ENCODE measurements around the gene R3HDM4. TPM values are rescaled to one million over a fixed set of nuclear protein-coding genes. Genes with fewer than 3 reads are reported as not detected.
"Not testable (repeated sequence)": the region's sequence is repeated elsewhere in the genome, so short reads cannot be mapped to it uniquely, and the experiment has no call there.

R3HDM4 gene
- total RNA-seq, 8 experiments from 2014 or later = 25.7 to 35.6 (median 30.1) TPM

GRCh38 chr19:899336-900042 lies 13.5 kb downstream of the R3HDM4 start:
- peaks cover 22 to 32% of the 10 kb centered on the region in 2 donors for H3K4me1 ChIP-seq (replicated peaks in 1 of 2)
- peak overlapping the region in 1 of 2 donors; percentile 17 for H3K27ac ChIP-seq
- in situ Hi-C loops (cut with MboI; ENCODE audit: low pct_unique_long_range_greater_than_20kb in 2 of 9, low sequenced_read_pairs in 9 of 9, unreplicated experiment in 9 of 9) = loop anchor here in 1 of 9 experiments (25.0 kb wide), 2 partner anchors 137 to 237 kb away; partner anchors contain the start of genes MISP and RNF126
- no peak for ATAC-seq (replicated peaks in 6 of 8)
- no peak overlapping the region for H3K4me3 ChIP-seq
- 62 to 100% (median 68%) methylated on average over 1 to 7 of the region's 32 CpGs; no CpG with 5 or more reads in 6 of the 10 experiments for WGBS, 10 experiments

- in situ Hi-C loops (cut with MboI; ENCODE audit: low pct_unique_long_range_greater_than_20kb in 2 of 9, low sequenced_read_pairs in 9 of 9, unreplicated experiment in 9 of 9) = no loop called here
- Histone ChIP-seq H3K4me1 (replicated peaks in 1 of 2) (peaks cover 22 to 32% of the 10 kb centered on the region in 2 donors), H3K27ac (peak overlapping the region in 1 of 2 donors; percentile 17), H3K4me3 (no peak overlapping the region)
- peak in 5 of 8 experiments; percentile 58 to 73 (median 66) for ATAC-seq (replicated peaks in 6 of 8)
- 12% methylated on average over 10 of the region's 20 CpGs; no CpG with 5 or more reads in 9 of the 10 experiments for WGBS, 10 experiments
Measured at GRCh38 chr19:898663-899062, 14.4 kb downstream of the R3HDM4 start.

GRCh38 chr19:897442-898039 lies 15.5 kb downstream of the R3HDM4 start:
- no peak overlapping the region for H3K27ac ChIP-seq
- in situ Hi-C loops (cut with MboI; ENCODE audit: low pct_unique_long_range_greater_than_20kb in 2 of 9, low sequenced_read_pairs in 9 of 9, unreplicated experiment in 9 of 9) = no loop called here
- ATAC-seq (replicated peaks in 6 of 8) = no peak
- peaks cover 12 to 21% of the 10 kb centered on the region in 2 donors for H3K4me1 ChIP-seq (replicated peaks in 1 of 2)
- no peak overlapping the region for H3K4me3 ChIP-seq
- 80 to 83% (median 82%) methylated on average over 1 to 2 of the region's 26 CpGs; no CpG with 5 or more reads in 7 of the 10 experiments for WGBS, 10 experiments

GRCh38 chr19:896999-897398 lies 16.0 kb downstream of the R3HDM4 start:
- in situ Hi-C loops (cut with MboI; ENCODE audit: low pct_unique_long_range_greater_than_20kb in 2 of 9, low sequenced_read_pairs in 9 of 9, unreplicated experiment in 9 of 9) = no loop called here
- ATAC-seq (replicated peaks in 6 of 8) = no peak
- WGBS, 10 experiments = 80 to 100% (median 96%) methylated on average over 1 to 7 of the region's 11 CpGs; no CpG with 5 or more reads in 3 of the 10 experiments
- H3K27ac ChIP-seq = no peak overlapping the region
- H3K4me3 ChIP-seq = no peak overlapping the region
- H3K4me1 ChIP-seq (replicated peaks in 1 of 2) = peaks cover 11 to 19% of the 10 kb centered on the region in 2 donors

GRCh38 chr19:896434-896833 lies 16.6 kb downstream of the R3HDM4 start:
- ATAC-seq (replicated peaks in 6 of 8) = no peak
- Histone ChIP-seq H3K4me3 (no peak overlapping the region), H3K27ac (no peak overlapping the region), H3K4me1 (replicated peaks in 1 of 2) (peaks cover 11 to 19% of the 10 kb centered on the region in 2 donors)
- WGBS, 10 experiments = 93 to 100% (median 100%) methylated on average over 2 to 5 of the region's 10 CpGs; no CpG with 5 or more reads in 6 of the 10 experiments
- in situ Hi-C loops (cut with MboI; ENCODE audit: low pct_unique_long_range_greater_than_20kb in 2 of 9, low sequenced_read_pairs in 9 of 9, unreplicated experiment in 9 of 9) = no loop called here

GRCh38 chr19:892894-893689 lies 19.9 kb downstream of the R3HDM4 start, which contains the start of the genes MED16 and RNU6-9:
Gene MED16, minus strand, starts transcription at chr19:893187. Its CDS starts 2,056 bp downstream, at chr19:891131.
Gene RNU6-9, plus strand, starts transcription at chr19:893484.
- WGBS, 10 experiments = 0 to 6% (median 0%) methylated on average over 2 to 25 of the region's 69 CpGs; no CpG with 5 or more reads in 3 of the 10 experiments
- in situ Hi-C loops (cut with MboI; ENCODE audit: low pct_unique_long_range_greater_than_20kb in 2 of 9, low sequenced_read_pairs in 9 of 9, unreplicated experiment in 9 of 9) = no loop called here
- H3K27ac ChIP-seq = peak within 1 kb of the TSS; percentile 98 to 99
- ATAC-seq (replicated peaks in 6 of 8) = peak; percentile 90 to 95 (median 93)
- H3K4me3 ChIP-seq = peak within 1 kb of the TSS; percentile 96 to 100 (median 99)
- H3K4me1 ChIP-seq (replicated peaks in 1 of 2) = no peaks in the 10 kb centered on the region

GRCh38 chr19:892243-892893 lies 20.7 kb downstream of the R3HDM4 start:
- H3K27ac ChIP-seq = peak overlapping the region; percentile 98 to 99
- in situ Hi-C loops (cut with MboI; ENCODE audit: low pct_unique_long_range_greater_than_20kb in 2 of 9, low sequenced_read_pairs in 9 of 9, unreplicated experiment in 9 of 9) = no loop called here
- peak in 2 of 8 experiments; percentile 9 to 44 for ATAC-seq (replicated peaks in 6 of 8)
- no peaks in the 10 kb centered on the region for H3K4me1 ChIP-seq (replicated peaks in 1 of 2)
- peak overlapping the region; percentile 96 to 100 (median 99) for H3K4me3 ChIP-seq
- WGBS, 10 experiments = no CpG with 5 or more reads among the region's 27 CpGs

- ATAC-seq (replicated peaks in 6 of 8); H3K27ac ChIP-seq; in situ Hi-C loops (cut with MboI; ENCODE audit: low pct_unique_long_range_greater_than_20kb in 2 of 9, low sequenced_read_pairs in 9 of 9, unreplicated experiment in 9 of 9); H3K4me1 ChIP-seq (replicated peaks in 1 of 2): not testable (repeated sequence)
- peak overlapping the region; percentile 96 to 100 (median 99) for H3K4me3 ChIP-seq
- WGBS, 10 experiments = no CpG with 5 or more reads among the region's 50 CpGs
Measured at GRCh38 chr19:891421-892200, 21.4 kb downstream of the R3HDM4 start.

GRCh38 chr19:890831-891230 lies 22.2 kb downstream of the R3HDM4 start:
- in situ Hi-C loops (cut with MboI; ENCODE audit: low pct_unique_long_range_greater_than_20kb in 2 of 9, low sequenced_read_pairs in 9 of 9, unreplicated experiment in 9 of 9) = no loop called here
- no CpG with 5 or more reads among the region's 18 CpGs for WGBS, 10 experiments
- Histone ChIP-seq H3K27ac (no peak overlapping the region), H3K4me1 (replicated peaks in 1 of 2) (peaks cover 0 to 3% of the 10 kb centered on the region in 2 donors), H3K4me3 (no peak overlapping the region)
- ATAC-seq (replicated peaks in 6 of 8) = no peak

- Histone ChIP-seq H3K27ac (no peak overlapping the region), H3K4me1 (replicated peaks in 1 of 2) (peaks cover 0 to 3% of the 10 kb centered on the region in 2 donors), H3K4me3 (no peak overlapping the region)
- ATAC-seq (replicated peaks in 6 of 8) = no peak
- in situ Hi-C loops (cut with MboI; ENCODE audit: low pct_unique_long_range_greater_than_20kb in 2 of 9, low sequenced_read_pairs in 9 of 9, unreplicated experiment in 9 of 9) = no loop called here
- 89 to 97% (median 90%) methylated on average over 2 to 8 of the region's 26 CpGs; no CpG with 5 or more reads in 5 of the 10 experiments for WGBS, 10 experiments
Measured at GRCh38 chr19:889662-890295, 23.2 kb downstream of the R3HDM4 start.

- Histone ChIP-seq H3K4me3 (no peak overlapping the region), H3K27ac (no peak overlapping the region), H3K4me1 (replicated peaks in 1 of 2) (peaks cover 0 to 3% of the 10 kb centered on the region in 2 donors)
- WGBS, 10 experiments = 92 to 98% (median 94%) methylated on average over 9 to 18 of the region's 30 CpGs; no CpG with 5 or more reads in 5 of the 10 experiments
- no peak for ATAC-seq (replicated peaks in 6 of 8)
- in situ Hi-C loops (cut with MboI; ENCODE audit: low pct_unique_long_range_greater_than_20kb in 2 of 9, low sequenced_read_pairs in 9 of 9, unreplicated experiment in 9 of 9) = no loop called here
Measured at GRCh38 chr19:888581-889385, 24.2 kb downstream of the R3HDM4 start.
